Dermis microvascular lymphatic vessel endothelial cell (primary cell): ENCODE measurements around the gene HOXC10. TPM values are rescaled to one million over a fixed set of nuclear protein-coding genes. Genes with fewer than 3 reads are reported as not detected.

Experiments used
- DNase-seq, 2 donors: peaks; one replicate each; pipeline versions ENCODE4 v3.0.0 to v3.0.0-alpha.2; 2010; ENCODE audit warnings: low read depth in 2 of 2
- total RNA-seq: library from RNA; depleted of rRNA; stranded (reverse); fragments of >200 nt; gene quantifications from 2 replicates; pipeline ENCODE4 v1.2.1, GENCODE V29; 2014

HOXC10 gene
- not detected in 2 replicates for total RNA-seq

DNA sequence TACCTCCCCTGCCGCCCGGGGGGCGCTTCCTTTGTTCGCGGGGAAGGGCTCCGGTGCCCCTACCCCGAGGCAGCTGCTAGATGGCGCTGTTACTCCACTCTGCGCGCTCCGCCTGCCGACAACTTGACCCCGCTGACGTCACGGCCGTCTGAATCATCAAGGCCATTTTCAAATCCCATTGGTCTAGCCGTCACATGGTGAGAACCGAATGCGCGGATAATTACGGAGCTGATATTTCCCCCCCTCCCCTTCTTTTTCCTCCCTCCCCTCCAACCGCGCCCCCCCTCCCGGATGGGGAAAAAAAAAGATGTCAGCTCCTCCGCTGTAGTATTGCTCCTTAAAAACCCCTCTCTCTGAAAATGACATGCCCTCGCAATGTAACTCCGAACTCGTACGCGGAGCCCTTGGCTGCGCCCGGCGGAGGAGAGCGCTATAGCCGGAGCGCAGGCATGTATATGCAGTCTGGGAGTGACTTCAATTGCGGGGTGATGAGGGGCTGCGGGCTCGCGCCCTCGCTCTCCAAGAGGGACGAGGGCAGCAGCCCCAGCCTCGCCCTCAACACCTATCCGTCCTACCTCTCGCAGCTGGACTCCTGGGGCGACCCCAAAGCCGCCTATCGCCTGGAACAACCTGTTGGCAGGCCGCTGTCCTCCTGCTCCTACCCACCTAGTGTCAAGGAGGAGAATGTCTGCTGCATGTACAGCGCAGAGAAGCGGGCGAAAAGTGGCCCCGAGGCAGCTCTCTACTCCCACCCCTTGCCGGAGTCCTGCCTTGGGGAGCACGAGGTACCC, at the start of gene HOXC10:
TSS of gene HOXC10 (plus strand) at position 246 of the 791 bp plus-strand sequence. CDS start at position 360, 114 bp downstream.
- DNase-seq: peak; percentile 80 to 83

DNA sequence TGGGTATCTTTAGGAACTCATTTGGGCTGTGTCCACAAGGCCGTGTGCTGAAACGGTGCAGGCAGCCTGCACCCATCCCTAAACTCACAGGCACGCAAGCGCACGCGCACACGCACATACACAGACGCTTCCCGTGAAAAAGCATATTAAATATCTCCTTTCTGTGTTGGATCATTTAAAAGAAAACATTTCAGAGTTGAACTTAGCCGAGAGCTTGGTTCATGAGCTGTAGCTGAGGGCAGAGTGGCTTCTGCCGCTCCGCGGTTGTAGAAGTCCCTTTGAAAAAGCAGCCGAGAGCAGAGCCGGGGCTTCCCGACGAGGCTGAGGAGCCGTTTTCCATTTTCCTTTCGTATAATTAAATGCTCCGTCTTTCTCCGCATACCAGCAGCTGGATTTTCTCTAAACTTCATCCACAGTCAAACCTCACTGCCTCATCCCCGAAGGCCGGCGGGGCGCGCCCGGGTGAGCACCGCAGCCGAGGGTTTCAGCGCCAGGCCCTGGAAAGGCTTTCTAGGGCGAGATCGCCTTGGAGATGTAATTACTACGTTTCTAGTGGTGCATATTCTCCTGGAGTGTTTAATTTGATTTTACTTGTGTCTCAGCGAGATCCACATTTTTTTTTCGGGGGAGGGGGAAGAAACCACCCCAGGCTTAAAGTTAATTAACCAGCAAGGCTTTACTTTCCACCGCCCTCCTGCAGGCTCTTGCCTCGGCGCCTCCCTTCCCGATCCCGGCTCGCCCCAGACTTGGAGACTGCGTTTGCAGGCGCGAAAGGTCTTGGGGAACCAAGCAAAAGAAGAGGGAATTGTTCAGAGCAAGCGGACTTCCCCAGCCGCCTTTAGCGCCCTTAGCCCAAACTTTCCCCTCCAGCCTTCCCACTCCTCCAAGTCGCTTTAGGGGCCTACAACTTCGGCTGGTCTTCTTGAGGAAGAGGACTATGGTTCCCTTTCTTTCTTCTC, 49.3 kb upstream of the HOXC10 start:
- DNase-seq: no peak

DNA sequence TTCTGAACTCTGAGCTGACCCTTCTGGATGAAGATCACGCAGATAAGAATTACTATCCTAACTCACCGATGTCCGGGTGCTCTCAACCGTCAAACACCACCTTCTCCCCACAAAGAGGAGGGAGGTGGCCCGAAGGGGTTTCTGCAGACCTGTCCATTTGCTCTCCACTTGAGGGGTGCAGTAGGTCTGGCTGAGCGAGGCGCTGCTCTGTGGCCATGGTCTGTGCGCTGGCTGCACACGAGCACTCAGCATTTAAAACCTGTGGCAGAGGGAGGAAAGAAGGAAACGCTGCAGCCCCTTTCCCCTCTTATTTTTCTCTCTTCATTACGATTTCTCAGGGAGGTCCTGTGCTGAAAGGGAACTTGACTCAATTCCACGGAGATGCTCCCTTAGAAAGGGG, 47.8 kb upstream of the HOXC10 start:
- DNase-seq: no peak

DNA sequence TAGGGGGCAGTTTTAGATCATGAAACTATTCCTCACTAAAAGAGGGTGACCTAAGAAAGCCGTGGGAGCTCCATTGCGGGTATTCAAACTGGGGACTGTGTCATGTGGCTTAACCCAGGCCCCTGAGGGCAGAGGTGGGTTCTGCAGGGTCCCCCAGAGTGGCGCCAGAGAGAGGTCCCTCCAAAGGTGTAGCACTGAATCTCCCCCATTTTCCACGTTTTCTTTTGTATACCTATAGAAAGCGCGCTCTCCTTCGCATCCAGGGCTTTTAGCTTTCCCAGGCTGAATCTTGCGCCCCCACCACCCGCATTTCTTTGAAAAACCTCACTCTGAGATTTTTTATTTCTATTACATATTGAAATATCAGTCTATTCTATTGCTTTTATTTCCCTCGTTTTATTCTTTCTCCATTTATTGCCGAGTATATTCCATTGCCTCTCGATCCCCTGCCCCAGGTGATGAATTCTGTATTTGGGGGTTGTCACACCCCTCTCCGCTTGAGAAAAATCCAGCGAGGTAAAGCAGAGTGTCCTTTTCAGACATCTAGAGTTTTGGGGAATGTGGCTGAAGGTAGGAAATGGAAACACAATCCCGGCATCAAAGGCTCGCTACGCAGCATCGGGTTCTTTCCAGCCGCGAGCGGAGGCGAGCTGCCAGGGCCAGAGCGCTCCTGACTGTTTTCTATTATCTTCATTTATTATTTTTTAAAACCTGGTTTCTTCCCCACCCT, 47.2 kb upstream of the HOXC10 start:
- no peak for DNase-seq

DNA sequence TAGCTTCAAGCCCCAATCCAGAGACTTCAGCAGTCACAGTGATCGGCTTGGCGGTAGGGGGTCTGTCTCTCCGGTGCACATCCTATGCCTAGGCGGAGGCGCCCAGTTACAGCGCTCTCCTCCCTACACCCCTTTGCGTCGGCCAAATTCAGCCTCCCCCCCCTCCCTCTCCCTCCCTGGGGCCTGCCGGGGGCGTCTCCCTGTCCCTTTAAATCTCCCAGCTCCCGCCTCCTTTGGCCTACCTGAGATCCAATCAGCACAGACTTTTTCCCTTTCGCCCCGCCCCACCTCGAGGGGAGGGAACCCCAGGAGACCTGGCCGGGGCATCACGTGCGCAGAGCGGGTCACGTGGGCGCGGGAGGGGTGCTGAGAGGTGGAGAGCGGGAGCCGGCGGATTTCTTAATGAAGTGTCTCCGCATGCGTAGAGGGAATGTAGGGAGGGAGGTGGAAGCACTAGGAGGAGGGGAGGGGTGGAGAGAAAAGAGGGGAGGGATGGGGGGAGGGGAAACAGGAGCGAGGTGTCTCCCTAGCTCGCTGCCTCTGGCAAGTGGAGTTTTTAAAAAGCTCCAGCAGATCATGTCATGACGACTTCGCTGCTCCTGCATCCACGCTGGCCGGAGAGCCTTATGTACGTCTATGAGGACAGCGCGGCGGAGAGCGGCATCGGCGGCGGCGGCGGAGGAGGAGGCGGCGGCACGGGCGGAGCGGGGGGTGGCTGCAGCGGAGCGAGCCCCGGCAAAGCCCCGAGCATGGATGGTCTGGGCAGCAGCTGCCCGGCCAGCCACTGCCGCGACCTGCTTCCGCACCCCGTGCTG, 46.4 kb upstream of the HOXC10 start, which contains the start of gene HOXC13:
TSS of gene HOXC13 (plus strand) at position 506 of the 815 bp plus-strand sequence. CDS start at position 582, 76 bp downstream.
- DNase-seq: no peak

DNA sequence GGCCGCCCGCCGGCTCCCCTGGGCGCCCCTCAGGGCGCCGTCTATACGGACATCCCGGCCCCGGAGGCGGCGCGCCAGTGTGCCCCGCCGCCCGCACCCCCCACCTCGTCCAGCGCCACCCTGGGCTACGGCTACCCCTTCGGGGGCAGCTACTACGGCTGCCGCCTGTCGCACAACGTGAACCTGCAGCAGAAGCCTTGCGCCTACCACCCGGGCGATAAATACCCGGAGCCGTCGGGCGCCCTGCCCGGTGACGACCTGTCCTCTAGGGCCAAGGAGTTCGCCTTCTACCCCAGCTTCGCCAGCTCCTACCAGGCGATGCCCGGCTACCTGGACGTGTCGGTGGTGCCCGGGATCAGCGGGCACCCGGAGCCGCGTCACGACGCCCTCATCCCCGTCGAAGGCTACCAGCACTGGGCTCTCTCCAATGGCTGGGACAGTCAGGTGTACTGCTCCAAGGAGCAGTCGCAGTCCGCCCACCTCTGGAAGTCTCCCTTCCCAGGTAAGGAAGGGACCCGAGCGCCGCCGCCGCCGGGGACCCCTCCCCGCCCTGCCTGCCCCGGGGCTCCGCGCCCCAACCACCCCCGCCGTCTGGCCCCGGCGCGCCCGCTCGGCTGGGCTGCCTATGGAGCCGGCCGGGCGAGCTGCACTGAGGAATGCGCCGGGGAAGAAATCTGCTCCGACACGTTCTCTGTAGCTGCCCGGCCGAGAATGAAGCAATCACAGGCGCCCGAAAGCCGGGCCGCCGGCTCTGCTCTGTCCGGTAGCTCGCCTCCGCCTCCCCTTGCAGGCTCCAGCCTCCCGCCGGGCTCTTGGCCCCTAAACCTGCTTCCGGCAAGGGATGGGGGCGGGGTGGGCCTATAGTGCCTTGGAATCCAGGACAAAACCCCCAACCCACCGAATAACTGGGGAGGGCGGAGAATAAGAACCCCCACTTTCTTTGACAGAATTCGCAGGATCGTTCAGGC, 45.5 kb upstream of the HOXC10 start:
- no peak for DNase-seq

DNA sequence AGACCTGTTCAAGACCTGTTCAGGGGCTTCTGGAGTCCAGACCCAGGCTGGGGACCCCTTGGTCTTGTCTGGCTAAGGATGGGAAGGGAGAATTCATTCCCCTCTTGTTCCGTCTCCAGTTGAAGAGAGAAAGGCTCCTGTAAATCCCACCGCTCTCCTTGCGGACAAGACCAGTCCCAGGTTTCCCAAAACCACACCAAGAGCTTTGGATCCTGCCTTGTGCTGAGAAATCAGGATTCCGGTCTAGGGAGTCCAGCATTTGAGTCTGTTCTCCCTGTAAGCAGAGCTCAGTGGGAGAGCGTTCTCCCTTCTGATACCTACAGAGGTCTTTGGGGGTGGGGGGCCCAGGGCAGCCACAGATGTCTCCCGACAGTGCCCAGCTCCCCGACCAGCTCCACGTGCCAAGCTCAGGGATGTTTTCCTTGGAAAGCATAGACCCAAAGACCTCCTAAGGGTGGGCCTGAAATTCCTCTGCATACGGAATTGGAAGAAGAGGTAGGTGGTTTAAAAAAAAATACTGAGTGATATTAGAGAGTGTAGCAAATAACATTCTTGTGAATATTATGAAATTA, 44.4 kb upstream of the HOXC10 start:
- DNase-seq: no peak

DNA sequence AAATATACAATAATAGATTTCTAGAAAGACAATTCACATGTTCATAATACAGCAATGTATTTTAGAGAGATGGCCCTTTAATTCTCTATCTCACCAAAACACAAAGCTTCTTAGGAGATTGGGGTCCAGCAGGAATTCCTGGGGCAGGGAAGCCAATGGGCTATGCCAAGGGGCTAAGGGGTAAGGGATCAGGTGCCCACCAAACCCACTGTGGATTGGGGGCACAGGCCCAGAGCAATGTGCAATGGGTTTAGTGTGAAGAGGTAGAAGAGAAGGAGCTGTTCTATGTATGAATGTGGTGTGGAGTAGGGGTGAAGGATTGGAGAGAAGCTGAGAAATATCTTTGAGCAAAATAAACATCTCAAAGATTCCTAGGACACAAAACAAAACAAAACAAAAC, 43.8 kb upstream of the HOXC10 start:
- DNase-seq: no peak

DNA sequence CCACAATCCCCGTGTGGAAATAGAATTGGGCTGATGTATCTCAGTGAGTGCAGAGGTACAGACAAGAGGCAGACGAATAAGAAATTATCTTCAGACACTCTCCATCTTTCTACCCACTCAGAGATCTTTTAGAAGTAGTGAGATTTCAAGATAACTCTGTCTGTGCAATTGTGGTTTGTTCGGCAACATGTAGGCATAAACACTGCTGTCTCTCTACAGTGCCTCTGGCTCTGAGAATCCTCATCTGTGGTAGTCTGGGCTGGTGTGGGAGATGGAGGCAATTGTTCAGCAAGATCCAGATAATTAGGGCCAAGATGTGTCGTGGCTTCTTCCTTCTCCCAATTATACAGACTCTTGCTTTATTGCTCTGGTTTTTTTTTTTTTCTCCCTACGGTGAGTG, 43.2 kb upstream of the HOXC10 start:
- no peak for DNase-seq

DNA sequence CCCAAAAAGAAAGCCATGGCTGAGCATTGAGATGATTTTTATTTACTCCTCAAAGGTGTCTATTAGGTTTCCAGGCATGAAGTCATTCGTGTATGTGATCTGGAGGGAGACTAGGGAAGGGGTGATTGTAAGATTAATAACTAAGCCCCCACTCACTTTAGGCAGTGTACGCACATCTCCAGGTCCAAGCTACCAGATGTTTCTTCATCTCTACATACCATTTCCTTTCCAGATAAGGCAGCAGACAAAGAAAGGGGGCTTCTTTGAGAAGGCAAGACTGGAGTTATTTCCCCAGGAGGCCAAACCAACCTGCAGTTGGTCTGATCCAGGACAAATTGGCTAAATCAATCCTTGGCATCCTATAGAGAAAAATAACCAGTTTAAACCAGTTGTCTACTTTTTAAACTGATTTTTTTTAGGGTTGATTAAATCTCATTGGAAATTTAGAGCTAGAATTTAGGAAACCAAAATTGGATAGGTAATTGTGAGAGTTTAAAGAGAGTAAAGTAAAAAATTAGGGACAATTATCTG, 42.4 kb upstream of the HOXC10 start:
- no peak for DNase-seq

DNA sequence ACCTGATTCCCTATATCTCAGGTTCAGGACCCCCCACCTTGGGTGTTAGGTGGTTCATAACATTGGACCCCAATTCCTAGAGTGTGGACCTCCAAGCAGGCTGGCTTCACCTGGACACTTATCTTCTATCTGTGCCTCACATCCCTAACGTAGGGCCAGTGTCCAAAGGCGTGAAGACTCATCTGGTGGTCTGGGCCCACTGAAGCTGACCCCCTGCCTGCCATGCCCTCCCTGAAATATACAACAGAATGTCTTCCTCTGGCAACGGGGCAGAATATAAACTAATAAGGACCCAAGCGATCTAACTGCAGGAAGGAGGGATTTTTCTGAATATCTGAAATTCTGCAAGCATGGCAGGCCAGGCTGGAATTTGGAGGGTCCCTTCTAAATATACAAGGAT, 40.7 kb upstream of the HOXC10 start:
- no peak for DNase-seq

DNA sequence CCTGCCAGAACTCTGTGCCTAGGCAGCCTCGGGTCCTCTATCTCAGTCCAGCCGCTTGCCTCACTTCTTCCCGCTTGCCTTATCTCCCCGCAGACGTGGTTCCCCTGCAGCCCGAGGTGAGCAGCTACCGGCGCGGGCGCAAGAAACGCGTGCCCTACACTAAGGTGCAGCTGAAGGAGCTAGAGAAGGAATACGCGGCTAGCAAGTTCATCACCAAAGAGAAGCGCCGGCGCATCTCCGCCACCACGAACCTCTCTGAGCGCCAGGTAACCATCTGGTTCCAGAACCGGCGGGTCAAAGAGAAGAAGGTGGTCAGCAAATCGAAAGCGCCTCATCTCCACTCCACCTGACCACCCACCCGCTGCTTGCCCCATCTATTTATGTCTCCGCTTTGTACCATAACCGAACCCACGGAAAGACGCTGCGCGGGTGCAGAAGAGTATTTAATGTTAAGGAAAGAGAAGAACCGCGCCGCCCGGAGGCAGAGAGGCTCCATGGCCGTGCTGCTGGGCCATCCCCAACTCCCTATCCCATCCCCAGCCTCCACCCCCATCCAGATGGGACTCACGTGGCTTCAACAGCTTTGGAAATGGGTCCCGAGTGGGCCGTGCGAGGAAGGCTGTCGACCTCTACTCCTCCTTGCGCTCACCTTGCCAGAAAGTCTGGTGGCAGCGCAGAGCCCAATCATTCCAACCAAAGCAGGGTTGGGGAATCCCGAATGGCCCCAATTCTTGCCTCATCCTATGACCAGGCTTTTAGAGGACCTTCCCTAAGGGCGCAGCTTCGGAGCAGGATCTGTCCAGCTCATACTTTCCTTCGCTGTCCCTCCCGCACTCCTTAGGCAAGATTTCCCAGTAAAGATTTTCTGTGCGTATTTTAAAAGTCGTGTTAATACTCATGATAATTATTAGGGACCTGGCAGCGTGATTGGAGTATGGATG, 39.8 kb upstream of the HOXC10 start:
- DNase-seq: no peak

DNA sequence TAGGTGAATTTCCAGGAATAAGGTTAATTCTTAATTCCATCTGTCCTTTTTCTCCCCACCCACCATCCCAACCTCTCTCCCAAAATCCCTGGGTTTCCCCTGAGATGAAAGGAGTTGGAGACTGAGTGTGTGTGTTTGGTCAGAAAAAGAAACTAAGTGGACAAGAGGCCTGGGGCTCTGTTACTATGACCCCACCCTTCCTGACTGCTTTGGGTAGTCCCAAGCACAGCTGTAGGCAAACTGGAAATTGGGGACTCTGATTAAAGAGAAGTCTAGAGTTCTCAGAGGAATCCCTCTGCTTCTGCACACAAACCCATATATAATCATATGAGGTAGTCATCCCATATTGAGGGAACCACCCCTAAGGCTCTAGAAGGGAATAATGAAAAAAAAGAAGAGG, 37.2 kb upstream of the HOXC10 start:
- DNase-seq: no peak

DNA sequence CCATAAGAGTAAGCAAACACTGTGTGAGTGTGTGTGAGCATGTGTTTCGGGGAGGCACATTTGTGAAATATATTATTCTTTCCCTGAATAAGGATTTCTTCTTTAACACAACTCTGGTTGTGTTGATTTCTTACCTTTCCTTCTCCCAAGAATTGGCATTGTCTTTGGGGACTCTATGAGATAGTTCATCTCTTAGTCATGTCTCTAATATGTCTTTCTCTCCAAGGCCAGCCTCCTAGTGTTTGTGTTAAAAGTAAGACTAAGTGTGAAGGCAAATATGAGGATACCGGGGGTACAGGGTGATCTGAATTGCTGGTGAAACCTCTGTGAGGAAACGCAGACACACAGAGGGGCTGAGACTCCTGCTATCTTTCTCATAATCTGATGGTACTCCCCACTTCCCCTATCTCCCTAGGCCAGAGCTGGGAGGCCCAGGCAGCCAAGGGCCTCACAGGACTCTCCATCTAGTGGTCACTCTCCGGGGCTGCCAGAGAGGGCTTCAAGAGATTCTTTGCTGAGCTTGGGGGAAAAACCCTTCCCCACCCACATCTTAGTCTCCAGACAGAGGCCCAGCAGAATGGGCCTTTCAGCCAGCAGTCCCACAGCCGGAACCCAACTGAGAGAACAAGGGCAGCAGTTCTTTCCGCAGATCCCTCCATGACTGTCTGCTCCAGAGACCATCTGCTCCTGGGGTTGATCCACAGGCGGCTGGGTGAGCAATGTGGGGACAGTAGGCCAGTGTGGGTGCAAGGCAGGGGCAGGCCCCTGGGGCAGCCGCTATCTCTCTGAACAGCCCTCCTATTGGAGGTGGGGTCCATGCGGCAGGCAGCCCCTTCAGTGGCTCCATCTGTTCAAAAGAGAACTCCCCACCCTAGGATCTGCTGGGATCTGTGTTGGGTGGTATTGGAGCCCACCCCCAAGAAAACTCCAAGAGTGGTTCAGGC, 36.0 kb upstream of the HOXC10 start:
- DNase-seq: no peak

DNA sequence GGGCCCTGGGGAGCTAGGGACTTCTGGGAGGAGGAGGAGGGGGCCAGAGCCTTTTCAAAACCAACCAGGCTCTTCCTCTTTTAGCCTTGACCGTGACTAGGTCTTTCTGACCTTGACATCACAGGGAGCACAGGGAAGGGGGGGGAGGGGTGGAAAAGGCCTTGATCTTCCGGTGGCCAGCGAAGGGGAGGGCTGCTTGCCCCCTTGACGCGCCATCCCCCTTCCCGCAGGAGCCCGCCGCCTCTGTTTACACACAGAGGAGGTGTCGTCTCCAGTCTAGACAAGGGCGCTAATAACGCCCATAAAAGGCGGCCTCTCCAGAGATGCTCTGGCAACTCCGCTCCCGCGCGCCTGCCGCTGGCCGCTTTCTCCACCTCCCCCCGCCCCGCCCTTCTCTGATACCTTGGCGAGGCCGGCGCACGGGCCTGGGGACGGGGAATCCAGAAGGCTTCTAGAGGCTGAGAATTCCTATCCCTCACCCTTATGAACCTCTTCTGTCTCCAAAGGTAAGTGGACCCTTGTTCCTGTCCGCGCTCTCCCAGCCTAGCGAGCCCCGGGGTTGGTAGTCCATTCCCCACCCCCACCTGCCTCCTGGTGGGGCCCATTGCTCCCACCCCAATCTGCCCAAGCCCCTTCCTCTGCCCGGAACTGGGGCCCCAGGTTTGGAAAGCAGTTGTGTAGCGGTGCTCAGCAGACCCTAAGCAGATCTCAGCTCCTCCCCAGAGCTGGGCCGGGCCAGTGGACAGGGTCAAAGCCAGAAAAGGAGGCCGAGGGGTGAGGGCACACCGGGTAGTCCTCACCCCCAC, 35.1 kb upstream of the HOXC10 start:
- DNase-seq: no peak

DNA sequence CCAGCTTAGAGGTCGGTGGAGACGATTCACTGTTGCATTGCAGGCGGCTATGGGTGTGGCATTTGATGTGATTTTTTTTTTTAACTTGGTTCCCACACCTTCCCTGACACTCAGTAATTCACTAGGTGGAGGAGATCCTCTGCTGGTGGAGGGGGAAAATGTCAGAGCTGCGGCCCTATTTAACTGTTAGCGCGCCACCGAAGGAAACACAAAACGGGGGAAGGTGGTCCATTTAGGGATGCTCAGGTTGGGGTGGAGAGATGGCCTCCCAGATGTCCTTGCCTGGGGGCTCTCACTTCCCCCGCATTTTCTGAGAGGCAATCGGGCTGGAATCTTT, 34.5 kb upstream of the HOXC10 start:
- DNase-seq: no peak
